Kidney (tissue), 14 donors: Measurements from ENCODE around the gene ATOH1. TPM values are rescaled to one million over a fixed set of nuclear protein-coding genes. Genes with fewer than 3 reads are reported as not detected.

Experiments
- DNase-seq, 5 donors: peaks; one replicate each; pipeline ENCODE4 v3.0.0-alpha.2; 2013 to 2020
- FAIRE-seq: peaks from 2 replicates; lab custom pipeline; 2012; peaks lifted over from hg19 to GRCh38; lab: Jason Lieb, UNC
- H3K27ac ChIP-seq, 2 donors: one replicate each; pipeline ENCODE4 v1.7.0; 2013; ENCODE audit warnings: low read depth in 2 of 2, low read length in 2 of 2, inconsistent platforms in 1 of 2
- H3K27me3 ChIP-seq: one replicate; pipeline ENCODE4 v1.7.1; 2013; ENCODE audit warnings: low read length, inconsistent platforms; ENCODE audit not compliant: control insufficient read depth, insufficient read depth
- H3K36me3 ChIP-seq, 3 donors: one replicate each; pipeline versions ENCODE4 v1.7.0 to v1.7.1; 2013; ENCODE audit warnings: low read length in 3 of 3, control low read depth in 1 of 3, inconsistent platforms in 1 of 3; ENCODE audit not compliant: insufficient read depth in 3 of 3, control insufficient read depth in 2 of 3
- H3K4me1 ChIP-seq, 3 donors: one replicate each; pipeline versions ENCODE4 v1.7.0 to v1.7.1; 2013; ENCODE audit warnings: low read length in 3 of 3, inconsistent platforms in 1 of 3, low read depth in 1 of 3; ENCODE audit not compliant: control insufficient read depth in 2 of 3, insufficient read depth in 2 of 3
- H3K4me3 ChIP-seq, 3 donors: one replicate each; pipeline versions ENCODE4 v1.7.0 to v1.8.1; 2013; ENCODE audit warnings: low read length in 3 of 3, control low read depth in 1 of 3, inconsistent platforms in 1 of 3
- H3K9ac ChIP-seq, 3 donors: one replicate each; pipeline versions ENCODE4 v1.7.0 to v1.7.1; 2013; ENCODE audit warnings: low read length in 3 of 3, control low read depth in 1 of 3, inconsistent platforms in 1 of 3
- H3K9me3 ChIP-seq, 3 donors: one replicate each; pipeline versions ENCODE4 v1.7.0 to v1.7.1; 2013; ENCODE audit warnings: low read length in 3 of 3, control low read depth in 1 of 3, inconsistent platforms in 1 of 3; ENCODE audit not compliant: control insufficient read depth in 2 of 3, insufficient read depth in 1 of 3
- intact Hi-C: fragments of 100-400 bp; cut with DNase I; formaldehyde crosslinking; loops from one replicate; pipeline ENCODE4 v1.11.1; 2022
- polyA plus RNA-seq: library from polyadenylated mRNA; stranded (reverse); fragments of 350-450 nt; fragmentation: Illumina TruSeq; extraction: RNeasy Lipid Tissue Mini Kit (QIAGEN cat#74804); gene quantifications from one replicate; pipeline ENCODE4 v1.2.3, GENCODE V29; 2014; ENCODE audit warnings: low read depth, low replicate concordance; ENCODE audit not compliant: insufficient read depth
- total RNA-seq: library from RNA; stranded (reverse); fragmentation: NEBNext Ultra II Directional; extraction: Animal tissue kit (Norgen Biotek cat#: 25700); gene quantifications from one replicate; pipeline ENCODE4 v1.2.1, GENCODE V29; 2021
- TF ChIP-seq, protein P1 (sequence below): IDR thresholded peaks from 3 replicates; pipeline ENCODE4 v1.5.1; 2012; ENCODE audit warnings: mild to moderate bottlenecking, moderate library complexity, borderline replicate concordance; ENCODE audit not compliant: insufficient read depth; ENCODE audit errors: extremely low read depth
- donor health status: control.
- donor health status: control.
- donor health status: control.
- donor health status: control.
- donor health status: control.
- donor health status: DM: yes; HTN: yes; CAD: no.
- donor health status: Normal renal cell carcinoma (clear cell type).

The ATOH1 gene
- total and polyA plus RNA-seq, 2 donors from 2014 or later, result not detected

DNA sequence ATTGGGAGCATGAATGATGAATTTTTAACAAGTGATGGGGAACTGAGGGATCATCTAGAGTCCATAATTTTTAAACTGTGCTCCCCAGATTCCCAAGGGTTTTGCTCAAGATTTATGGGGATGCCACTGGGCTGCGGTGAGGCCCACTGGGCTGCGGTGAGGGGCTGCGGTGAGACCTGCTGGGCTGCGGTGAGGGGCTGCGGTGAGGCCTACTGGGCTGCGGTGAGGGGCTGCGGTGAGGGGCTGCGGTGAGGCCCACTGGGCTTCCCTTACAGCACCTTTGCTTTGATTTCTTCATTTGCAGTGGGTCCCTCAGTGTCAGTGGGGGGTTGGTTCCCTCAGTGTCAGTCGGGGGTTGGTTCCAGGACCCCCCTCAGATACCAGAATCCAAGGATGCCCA lies 47.4 kb upstream of the ATOH1 start:
- Histone ChIP-seq H3K27me3 (no peaks in the 10 kb centered on the region), H3K4me1 (no peaks in the 10 kb centered on the region), H3K4me3 (no peak overlapping the region), H3K9me3 (no peaks in the 10 kb centered on the region), H3K9ac (no peak overlapping the region), H3K27ac (no peak overlapping the region), H3K36me3 (no peaks in the 10 kb centered on the region)
- no peak for FAIRE-seq
- TF ChIP-seq, protein P1, sequence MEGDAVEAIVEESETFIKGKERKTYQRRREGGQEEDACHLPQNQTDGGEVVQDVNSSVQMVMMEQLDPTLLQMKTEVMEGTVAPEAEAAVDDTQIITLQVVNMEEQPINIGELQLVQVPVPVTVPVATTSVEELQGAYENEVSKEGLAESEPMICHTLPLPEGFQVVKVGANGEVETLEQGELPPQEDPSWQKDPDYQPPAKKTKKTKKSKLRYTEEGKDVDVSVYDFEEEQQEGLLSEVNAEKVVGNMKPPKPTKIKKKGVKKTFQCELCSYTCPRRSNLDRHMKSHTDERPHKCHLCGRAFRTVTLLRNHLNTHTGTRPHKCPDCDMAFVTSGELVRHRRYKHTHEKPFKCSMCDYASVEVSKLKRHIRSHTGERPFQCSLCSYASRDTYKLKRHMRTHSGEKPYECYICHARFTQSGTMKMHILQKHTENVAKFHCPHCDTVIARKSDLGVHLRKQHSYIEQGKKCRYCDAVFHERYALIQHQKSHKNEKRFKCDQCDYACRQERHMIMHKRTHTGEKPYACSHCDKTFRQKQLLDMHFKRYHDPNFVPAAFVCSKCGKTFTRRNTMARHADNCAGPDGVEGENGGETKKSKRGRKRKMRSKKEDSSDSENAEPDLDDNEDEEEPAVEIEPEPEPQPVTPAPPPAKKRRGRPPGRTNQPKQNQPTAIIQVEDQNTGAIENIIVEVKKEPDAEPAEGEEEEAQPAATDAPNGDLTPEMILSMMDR, result no peak
- intact Hi-C loops, result no loop called here
- no peak for DNase-seq

GRCh38 chr4:93786149-93786548 lies 42.4 kb upstream of the ATOH1 start:
- H3K9me3 ChIP-seq, result no peaks in the 10 kb centered on the region
- no peaks in the 10 kb centered on the region for H3K4me1 ChIP-seq
- TF ChIP-seq, protein P1, result no peak
- no peak for FAIRE-seq
- no peak overlapping the region for H3K27ac ChIP-seq
- H3K36me3 ChIP-seq, result no peaks in the 10 kb centered on the region
- intact Hi-C loops, result no loop called here
- no peak for DNase-seq
- H3K4me3 ChIP-seq, result no peak overlapping the region
- H3K9ac ChIP-seq, result no peak overlapping the region
- no peaks in the 10 kb centered on the region for H3K27me3 ChIP-seq

- no peaks in the 10 kb centered on the region for H3K27me3 ChIP-seq
- FAIRE-seq (no peak), DNase-seq (peak in 2 of 5 donors; percentile 30 to 37)
- no peak overlapping the region for H3K27ac ChIP-seq
- no peaks in the 10 kb centered on the region for H3K9me3 ChIP-seq
- TF ChIP-seq, protein P1, result no peak
- no peak overlapping the region for H3K4me3 ChIP-seq
- intact Hi-C loops, result no loop called here
- H3K4me1 ChIP-seq, result no peaks in the 10 kb centered on the region
- H3K36me3 ChIP-seq, result no peaks in the 10 kb centered on the region
- H3K9ac ChIP-seq, result no peak overlapping the region
Observed at GRCh38 chr4:93788712-93789111, 39.8 kb upstream of the ATOH1 start.

- Histone ChIP-seq H3K36me3 (no peaks in the 10 kb centered on the region), H3K4me1 (no peaks in the 10 kb centered on the region), H3K9me3 (no peaks in the 10 kb centered on the region), H3K4me3 (no peak overlapping the region), H3K9ac (no peak overlapping the region), H3K27ac (no peak overlapping the region), H3K27me3 (no peaks in the 10 kb centered on the region)
- intact Hi-C loops, result no loop called here
- FAIRE-seq (peak; percentile 58), DNase-seq (peak in 4 of 5 donors; percentile 55 to 80 (median 66))
- TF ChIP-seq, protein P1, result peak; percentile 63
Observed at GRCh38 chr4:93791570-93792195, 36.9 kb upstream of the ATOH1 start.
